ENCODE measurements around the gene CNTNAP4.

The CNTNAP4 gene

DNA sequence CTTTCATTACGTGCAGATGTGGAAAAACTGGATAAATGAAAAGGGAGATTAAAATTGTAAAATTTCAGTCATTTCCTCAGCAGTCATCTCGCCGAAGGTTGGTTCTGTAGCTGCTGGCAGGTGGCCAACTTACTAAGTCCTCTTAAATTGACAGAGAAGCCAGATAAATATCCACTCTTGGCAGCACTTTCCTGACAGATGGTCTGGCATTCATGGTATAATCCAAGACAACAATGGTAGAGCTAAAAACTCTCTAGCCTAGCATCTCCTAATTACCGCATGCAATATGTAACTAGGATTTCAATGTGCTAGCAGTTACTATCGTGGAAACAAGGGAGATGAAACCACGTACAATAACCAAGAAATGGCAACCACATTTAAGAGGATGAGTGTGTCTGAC is 306.3 kb downstream of the CNTNAP4 start:
- no peak for DNase-seq (ENCODE audit: low read depth in 2 of 2)

DNA sequence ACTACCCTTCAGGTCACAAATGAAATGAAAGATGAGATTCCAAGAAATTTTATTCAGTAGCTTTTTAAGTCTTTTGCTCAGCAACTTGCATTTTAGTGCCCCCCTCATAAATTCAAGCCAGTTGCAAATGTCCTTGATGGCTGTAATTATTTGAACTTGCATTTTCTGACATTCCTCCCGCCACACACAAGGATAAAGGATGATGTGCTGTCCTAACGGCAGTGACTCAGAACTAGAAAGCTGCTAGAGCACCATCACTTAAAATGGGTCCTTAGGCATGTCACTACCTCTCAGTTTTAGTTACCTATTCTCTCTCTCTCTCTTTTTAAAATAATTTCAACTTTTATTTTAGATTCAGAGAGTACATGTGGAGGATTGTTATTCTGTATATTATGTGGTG is 306.7 kb downstream of the CNTNAP4 start:
- no peak for DNase-seq (ENCODE audit: low read depth in 2 of 2)

DNA sequence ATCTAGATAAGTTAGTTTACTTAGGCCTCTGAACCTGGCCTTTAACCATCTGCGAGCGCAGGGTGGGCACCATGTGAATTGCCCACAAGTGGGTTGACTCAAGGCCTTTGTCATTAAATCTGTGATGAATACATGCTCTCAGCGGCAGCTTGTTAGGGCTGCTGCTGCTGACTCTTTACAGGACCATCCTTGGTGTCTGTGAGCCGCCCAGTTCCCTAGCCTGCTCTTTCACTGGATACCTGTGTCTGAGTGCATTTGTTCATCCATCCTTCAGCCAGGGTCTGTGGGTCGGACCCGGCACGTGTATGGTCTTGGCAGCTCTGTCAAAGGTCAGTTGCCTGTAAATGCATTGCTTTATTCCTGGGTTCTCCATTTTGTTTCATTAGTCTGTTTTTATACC is 321.3 kb downstream of the CNTNAP4 start:
- DNase-seq (ENCODE audit: low read depth in 2 of 2): no peak

DNA sequence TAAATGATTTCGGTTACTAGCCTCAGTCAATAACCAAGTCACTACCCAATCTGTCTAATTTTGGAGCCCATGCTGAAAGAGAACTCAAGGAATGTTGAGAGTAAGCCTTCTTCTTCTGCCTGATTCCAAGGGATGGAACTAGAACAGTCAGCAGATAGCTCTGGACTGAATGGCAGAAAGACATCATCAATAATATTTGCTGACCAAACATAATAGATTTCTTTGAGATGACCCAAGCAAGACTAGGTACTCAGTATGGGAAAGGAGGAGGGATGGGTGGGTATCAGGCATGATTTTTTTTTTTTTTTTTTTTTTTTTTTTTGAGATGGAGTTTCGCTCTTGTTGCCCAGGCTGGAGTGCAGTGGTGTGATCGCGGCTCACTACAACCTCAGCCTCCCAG is 330.1 kb downstream of the CNTNAP4 start:
- no peak for DNase-seq (ENCODE audit: low read depth in 2 of 2)

Measured in stimulated activated CD8-positive, alpha-beta memory T cell treated with anti-CD3 and anti-CD28 coated beads, Interleukin-15, amount 100 ng/mL, for 4 hours (primary cell).